Stimulated activated CD4-positive, alpha-beta T cell treated with anti-CD3 and anti-CD28 coated beads, Interleukin-4, amount 100 ng/mL, for 48 hours (primary cell): ENCODE measurements around the gene FBRSL1.
A peak's percentile ranks its signal among the peaks of the same experiment; 100 is the strongest.

Experiments used
- DNase-seq, 2 donors: peaks; one replicate each; pipeline ENCODE4 v3.0.0-alpha.2; 2020; ENCODE audit warnings: low read depth in 2 of 2

FBRSL1 gene

DNA sequence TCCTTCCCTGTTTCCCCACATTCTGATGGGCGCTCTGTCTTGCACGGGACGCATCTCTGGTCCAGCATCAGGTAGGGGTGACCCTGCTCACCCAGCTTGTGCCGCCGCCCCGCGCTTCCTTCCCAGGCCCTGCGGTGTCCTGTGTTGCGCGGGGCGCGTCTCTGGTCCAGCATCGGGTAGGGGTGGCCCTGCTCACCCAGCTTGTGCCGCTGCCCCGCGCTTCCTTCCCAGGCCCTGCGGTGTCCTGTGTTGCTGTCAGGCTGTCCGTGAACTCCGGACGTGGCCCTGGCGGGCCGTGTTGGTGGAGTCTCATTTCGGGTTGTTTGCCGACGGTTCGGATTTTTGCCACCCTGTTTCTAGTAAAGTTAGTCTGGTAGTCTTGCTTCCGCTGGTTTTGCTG is 6.8 kb downstream of the FBRSL1 start:
- no peak for DNase-seq

DNA sequence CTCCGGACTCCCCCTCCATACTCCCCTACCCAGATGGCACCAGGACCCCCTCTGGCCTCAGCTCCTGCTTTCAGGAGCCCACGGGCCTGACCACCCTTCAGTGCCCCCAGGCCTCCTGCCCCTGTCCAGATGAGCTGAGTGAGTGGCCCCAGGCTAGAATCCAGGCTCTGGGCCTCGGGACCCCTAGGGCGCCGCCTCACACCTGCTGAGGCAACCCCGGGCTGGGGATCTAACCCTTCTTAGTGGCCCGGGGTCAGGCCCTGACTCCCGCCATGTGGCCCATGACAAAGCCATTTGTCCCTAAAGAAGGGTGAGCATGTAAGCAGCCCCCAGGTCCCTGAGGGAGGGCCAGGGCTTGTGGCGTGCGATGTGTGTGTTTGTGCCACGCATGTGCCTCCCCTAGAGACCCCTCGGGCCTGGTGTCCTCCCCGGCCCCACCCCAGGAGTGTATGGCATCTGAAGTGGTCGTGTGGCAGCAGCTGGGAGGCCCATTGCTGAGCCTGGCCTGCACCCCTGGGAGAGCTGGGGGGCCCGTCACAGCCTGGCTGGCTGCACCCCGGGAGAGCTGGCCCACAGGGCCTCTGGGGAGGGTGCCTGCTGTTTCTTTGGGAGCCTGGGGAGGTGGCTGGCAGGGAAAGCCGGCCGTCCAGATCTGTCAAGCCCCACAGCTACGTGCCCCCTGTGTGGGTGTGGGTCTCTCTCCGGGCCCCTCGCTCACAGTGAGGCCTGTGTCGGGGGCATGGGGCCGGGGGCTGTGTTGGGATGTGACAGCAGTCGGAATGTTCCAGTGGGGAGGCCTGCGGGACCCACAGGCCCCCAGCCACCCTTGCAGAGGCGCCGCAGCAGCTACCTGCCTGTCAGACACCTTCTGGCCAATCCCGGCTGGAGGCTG is 7.8 kb downstream of the FBRSL1 start:
- no peak for DNase-seq

GRCh38 chr12:132498931-132499330 is 9.0 kb downstream of the FBRSL1 start:
- no peak for DNase-seq

- DNase-seq: no peak
Measured at GRCh38 chr12:132500142-132500855, 10.3 kb downstream of the FBRSL1 start.

DNA sequence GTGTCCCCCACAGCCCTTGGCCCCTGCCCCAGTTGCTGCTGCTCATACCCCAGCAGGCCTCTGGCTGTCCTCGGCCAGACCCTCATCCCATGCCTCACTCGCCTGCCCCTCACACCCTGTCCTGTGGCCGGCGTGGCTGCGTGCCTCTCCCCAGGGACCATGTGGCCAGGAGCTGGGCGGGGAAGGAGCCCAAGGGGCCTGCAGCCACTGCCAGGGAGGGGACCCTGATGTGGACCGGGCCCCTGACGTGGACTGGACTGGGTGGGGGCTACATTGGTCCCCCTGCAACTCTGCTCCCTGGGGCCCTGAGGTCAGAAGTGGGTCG is 10.9 kb downstream of the FBRSL1 start:
- DNase-seq: no peak

- DNase-seq: no peak
Measured at GRCh38 chr12:132501204-132501940, 11.4 kb downstream of the FBRSL1 start.

- no peak for DNase-seq
Measured at GRCh38 chr12:132502149-132502881, 12.4 kb downstream of the FBRSL1 start.

DNA sequence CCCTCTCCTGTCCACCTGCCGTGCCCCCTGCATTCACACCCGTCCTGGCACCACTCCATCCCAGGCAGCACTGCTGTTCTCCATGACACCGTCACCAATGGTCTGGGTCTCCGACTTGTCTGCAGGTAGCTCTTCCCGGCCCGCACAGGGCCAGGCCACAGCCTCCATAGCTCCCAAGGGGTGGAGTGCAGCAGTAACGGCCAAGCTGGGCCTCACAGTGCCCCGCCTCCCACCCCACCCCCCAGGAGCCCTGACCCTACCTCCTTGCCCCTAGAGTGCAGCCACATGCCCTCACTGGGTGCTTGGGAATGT is 12.9 kb downstream of the FBRSL1 start:
- DNase-seq: no peak

GRCh38 chr12:132503618-132504204 is 13.8 kb downstream of the FBRSL1 start:
- DNase-seq: no peak

DNA sequence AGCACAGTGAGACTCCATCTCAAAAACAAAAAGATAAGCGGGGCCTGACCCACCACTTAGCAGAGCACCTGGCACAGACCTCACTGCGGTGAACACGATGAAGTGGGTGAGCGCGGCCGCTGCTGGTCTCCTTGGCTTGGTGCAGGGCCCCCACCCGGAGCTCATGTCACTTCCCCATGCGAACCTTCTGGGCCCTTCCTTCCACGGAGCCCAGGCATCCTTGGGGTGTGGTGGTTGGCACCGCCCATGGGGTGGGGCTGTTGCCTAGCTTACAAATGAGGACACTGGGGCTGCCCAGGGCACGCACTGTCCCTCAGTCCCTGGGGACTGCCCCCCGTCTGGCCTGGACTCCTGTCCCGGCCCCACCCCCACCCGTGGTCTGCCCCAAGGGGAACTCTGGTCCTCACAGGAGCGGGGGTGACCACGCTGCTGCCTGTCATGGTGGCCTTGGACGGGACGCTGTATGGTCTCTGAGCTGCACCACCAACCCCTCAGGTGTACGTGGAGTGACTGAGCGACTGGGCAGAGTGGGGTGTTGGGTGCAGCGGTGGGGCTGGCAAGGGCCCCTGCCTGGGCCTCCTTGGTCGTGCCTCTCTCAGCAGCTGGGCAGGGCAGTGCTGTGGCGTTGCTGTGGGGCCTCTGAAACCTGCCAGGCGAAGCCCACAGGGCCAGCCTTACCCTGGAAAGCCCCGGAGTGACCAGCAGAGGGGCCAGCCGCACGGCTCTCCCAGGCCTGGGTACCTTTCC is 15.3 kb downstream of the FBRSL1 start:
- DNase-seq: no peak

- DNase-seq: no peak
Measured at GRCh38 chr12:132505852-132506219, 15.9 kb downstream of the FBRSL1 start.

DNA sequence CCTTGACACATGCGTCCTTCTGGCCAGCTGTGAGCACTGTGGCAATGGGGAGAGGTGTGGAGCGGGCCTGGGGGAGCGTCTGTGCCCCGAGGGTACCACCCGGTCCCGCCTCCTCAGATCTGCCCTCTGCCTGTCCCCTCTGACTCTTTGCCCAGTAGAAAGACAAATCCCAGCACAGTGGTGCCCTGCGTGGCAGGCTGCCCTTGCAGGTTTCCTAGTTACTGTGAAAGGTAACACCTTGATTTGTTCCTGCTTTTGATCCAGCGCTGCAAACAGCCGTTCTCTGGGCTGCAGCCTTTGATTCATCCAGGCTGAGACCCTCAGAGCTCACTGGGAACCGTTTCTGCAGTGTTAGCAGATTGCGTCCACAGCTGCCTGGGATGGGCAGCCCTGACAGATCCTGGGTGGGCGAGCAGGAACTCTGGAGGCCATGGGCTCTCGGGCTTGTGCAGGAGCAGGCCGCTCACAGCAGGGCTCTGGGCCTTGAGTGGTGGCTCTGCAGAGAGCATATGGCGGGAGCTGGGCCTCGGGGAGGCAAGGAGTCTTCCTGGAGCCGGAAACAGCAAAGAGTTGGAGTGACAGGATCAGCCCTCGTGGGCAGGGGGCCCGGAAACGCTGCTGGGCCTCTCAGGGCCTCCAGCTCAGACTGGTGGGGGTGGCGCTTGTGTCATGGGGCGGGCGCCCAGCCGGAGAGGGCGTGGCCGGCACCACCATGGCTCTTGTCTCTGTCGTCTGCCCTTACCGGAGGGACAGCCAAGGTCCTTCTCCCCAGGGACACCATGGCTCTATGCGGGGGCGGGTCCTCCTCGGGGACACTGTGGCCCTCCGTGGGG is 16.6 kb downstream of the FBRSL1 start:
- peak; percentile 58 to 61 for DNase-seq

DNA sequence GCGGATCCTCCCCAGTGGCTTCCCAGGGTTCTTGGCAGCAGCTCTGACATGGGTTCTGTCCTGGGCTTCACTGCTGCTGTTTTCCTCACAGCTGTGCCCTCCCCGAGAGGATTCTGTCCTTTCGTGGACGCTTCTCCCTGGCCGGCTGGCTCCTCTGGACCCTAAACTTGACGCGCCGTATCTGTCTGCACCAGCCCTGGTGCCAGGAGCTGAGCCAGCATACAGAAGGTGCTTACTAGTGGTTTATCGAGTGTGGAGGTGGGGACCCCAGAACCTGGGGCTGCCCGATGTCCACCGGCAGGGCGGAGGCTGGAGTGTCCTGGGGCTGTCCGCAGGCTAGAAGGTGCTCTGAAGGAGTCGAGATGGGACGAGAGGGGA is 17.2 kb downstream of the FBRSL1 start:
- no peak for DNase-seq

DNA sequence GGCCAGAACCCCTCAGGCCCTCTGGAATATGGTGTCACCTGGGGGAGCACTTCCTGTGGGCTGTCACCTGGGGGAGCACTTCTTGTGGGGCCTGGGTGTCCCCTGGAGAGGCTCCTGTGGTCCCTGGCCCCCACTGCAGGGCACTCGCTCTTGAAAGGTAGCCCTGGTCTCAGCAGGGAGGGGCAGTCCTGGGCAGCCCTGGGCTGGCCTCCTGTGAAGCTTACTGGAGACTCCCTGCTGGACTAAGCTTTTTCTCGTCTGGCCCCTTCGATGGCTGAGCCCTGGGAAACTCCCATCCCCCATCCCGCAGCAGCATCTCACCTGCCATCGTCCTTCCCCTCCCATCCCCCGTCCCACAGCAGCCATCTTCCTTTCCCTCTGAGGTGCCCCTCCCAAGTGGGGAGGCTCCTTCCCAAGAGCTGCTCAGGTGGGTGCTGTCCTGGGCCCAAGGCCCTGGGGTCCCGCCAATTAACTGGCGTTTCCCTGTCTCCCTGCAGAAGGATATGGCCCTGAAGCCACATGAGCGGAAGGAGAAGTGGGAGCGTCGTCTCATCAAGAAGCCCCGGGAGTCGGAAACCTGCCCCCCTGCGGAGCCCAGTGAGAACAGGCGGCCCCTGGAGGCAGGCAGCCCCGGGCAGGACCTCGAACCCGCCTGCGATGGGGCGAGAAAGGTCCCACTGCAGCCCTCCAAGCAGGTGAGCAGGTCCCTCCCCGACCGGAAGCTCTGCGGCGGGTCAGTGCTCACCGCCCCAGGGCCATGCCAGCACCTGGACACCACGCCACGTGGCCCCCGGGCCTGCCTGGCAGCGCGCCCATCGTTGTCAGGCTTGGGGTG is 17.9 kb downstream of the FBRSL1 start:
- no peak for DNase-seq

GRCh38 chr12:132508491-132508740 is 18.5 kb downstream of the FBRSL1 start:
- no peak for DNase-seq

GRCh38 chr12:132508860-132509732 is 19.1 kb downstream of the FBRSL1 start:
- no peak for DNase-seq

GRCh38 chr12:132510111-132510724 is 20.3 kb downstream of the FBRSL1 start:
- DNase-seq: no peak
